GM12878 (cell line): ENCODE data around the gene IMMP2L.

ENCODE experiments used
- POLR2A ChIP-seq: IDR thresholded peaks from 2 replicates; pipeline ENCODE4 v1.6.1; 2011; ENCODE audit warnings: low read depth, mild to moderate bottlenecking, low read length
- RAD21 ChIP-seq: IDR thresholded peaks from 2 replicates; pipeline ENCODE4 v1.6.1; 2011; ENCODE audit warnings: mild to moderate bottlenecking, low read depth, low read length, moderate library complexity; ENCODE audit not compliant: insufficient read depth
- YY1 ChIP-seq: IDR thresholded peaks from 2 replicates; pipeline ENCODE4 v1.6.1; 2011; ENCODE audit warnings: low read depth, mild to moderate bottlenecking, low read length
- TF ChIP-seq, protein P1 (sequence below), 3 experiments: IDR thresholded peaks in 2 of 3; conservative IDR thresholded peaks in 1 of 3; 2 replicates each; pipeline ENCODE4 v1.5.1; 2011; ENCODE audit warnings: low read depth in 3 of 3, low read length in 3 of 3, mild to moderate bottlenecking in 3 of 3, control low read depth in 2 of 3, moderate library complexity in 2 of 3, inconsistent platforms in 1 of 3, mixed read lengths in 1 of 3; ENCODE audit not compliant: control insufficient read depth in 2 of 3, insufficient read depth in 1 of 3; ENCODE audit errors: extremely low read depth in 1 of 3

DNA sequence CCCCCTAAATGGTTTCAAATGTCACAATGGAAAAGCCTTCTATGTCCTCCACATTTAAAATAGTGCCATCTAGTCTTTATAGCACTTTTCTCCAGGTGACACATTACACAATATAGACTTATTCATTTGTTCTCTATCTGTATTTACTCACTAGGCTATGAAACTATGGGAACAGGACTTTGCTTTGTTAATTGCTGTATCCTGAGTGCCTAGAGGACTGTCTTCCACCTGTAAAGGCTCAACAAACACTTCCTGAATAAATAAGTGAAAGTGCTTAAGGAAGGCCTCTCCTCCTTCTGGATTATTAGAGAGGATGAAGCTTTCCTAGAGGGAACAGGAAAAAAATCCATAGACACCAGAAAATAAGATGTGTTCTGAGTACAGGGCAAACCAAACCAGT is 868.9 kb downstream of the IMMP2L start:
- TF ChIP-seq, protein P1, sequence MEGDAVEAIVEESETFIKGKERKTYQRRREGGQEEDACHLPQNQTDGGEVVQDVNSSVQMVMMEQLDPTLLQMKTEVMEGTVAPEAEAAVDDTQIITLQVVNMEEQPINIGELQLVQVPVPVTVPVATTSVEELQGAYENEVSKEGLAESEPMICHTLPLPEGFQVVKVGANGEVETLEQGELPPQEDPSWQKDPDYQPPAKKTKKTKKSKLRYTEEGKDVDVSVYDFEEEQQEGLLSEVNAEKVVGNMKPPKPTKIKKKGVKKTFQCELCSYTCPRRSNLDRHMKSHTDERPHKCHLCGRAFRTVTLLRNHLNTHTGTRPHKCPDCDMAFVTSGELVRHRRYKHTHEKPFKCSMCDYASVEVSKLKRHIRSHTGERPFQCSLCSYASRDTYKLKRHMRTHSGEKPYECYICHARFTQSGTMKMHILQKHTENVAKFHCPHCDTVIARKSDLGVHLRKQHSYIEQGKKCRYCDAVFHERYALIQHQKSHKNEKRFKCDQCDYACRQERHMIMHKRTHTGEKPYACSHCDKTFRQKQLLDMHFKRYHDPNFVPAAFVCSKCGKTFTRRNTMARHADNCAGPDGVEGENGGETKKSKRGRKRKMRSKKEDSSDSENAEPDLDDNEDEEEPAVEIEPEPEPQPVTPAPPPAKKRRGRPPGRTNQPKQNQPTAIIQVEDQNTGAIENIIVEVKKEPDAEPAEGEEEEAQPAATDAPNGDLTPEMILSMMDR (IDR thresholded peaks at IDR 0.05 in 2 of 3, conservative IDR thresholded peaks at IDR 0.05 in 1 of 3; ENCODE audit: control insufficient read depth in 2 of 3, extremely low read depth in 1 of 3, insufficient read depth in 1 of 3, low read depth in 3 of 3, low read length in 3 of 3) = no peak
- TF ChIP-seq POLR2A = no peak
- TF ChIP-seq YY1 = no peak
- TF ChIP-seq RAD21 = no peak
